K562 (cell line): ENCODE data around the gene HMCES.

Experiments used
- EGR1 ChIP-seq: fragments of 450-650 bp; conservative IDR thresholded peaks from 2 replicates; pipeline ENCODE4 v1.6.1; 2017; ENCODE audit warnings: mild to moderate bottlenecking
- EP300 ChIP-seq: IDR thresholded peaks from 2 replicates; pipeline ENCODE4 v1.6.1; 2012; ENCODE audit warnings: low read length, improper control_type of control experiment
- EZH2 ChIP-seq: IDR thresholded peaks from 2 replicates; pipeline ENCODE4 v1.6.1; 2012; ENCODE audit warnings: low read depth, mild to moderate bottlenecking, inconsistent platforms, low read length, borderline replicate concordance
- ZKSCAN1 ChIP-seq: fragments of 150-350 bp; IDR thresholded peaks from 2 replicates; pipeline ENCODE4 v1.6.1; 2016; ENCODE audit warnings: low read depth, low read length
- TF ChIP-seq, protein P1 (sequence below), 3 experiments: IDR thresholded peaks in 2 of 3; conservative IDR thresholded peaks in 1 of 3; 2 replicates each; pipeline ENCODE4 v1.5.1; 2011 to 2012; ENCODE audit warnings: low read length in 3 of 3, mild to moderate bottlenecking in 3 of 3, control low read depth in 2 of 3, improper control_type of control experiment in 1 of 3, inconsistent platforms in 1 of 3, low read depth in 1 of 3, mixed read lengths in 1 of 3, moderate library complexity in 1 of 3; ENCODE audit not compliant: insufficient read depth in 2 of 3
- TF ChIP-seq, protein P2 (sequence below): fragments of 450-650 bp; IDR thresholded peaks from 2 replicates; pipeline ENCODE4 v1.6.1; 2018; ENCODE audit not compliant: partially characterized antibody
- TF ChIP-seq, protein P3 (sequence below): fragments of 450-650 bp; conservative IDR thresholded peaks from 2 replicates; pipeline ENCODE4 v1.6.1; 2016; ENCODE audit warnings: missing genetic modification characterization, low read depth, mild to moderate bottlenecking, missing compliant biosample characterization, moderate library complexity
- TF ChIP-seq, protein P4 (sequence below), 2 experiments: fragments of 450-650 bp in 1 of 2; sonication (generic) in 1 of 2; formaldehyde crosslinking in 1 of 2; IDR thresholded peaks in 1 of 2; conservative IDR thresholded peaks in 1 of 2; 2 replicates each; pipeline versions ENCODE4 v1.6.1 to v1.8.1; 2016 to 2023; ENCODE audit warnings: mild to moderate bottlenecking in 2 of 2, moderate library complexity in 2 of 2, inconsistent platforms in 1 of 2, missing genetic modification reagents in 1 of 2

DNA sequence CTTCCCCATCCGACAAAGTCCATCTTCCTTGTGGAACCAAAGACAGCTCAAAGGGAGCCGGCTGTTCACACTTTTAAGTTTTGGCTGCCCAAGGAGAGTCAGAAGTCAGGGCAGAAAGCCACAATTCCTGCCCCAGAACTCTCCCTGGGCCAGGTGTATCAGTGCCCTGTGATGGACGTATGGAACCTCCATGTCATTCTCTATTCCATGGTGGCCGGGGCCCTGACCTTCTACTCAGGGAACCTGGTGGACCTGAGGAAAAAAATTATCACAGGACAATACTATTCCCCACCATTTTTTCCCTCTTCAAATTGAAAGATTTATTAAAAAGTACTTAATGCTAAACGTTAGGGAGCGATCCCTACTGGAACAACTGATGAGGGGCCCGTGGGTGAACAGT is 66.6 kb downstream of the HMCES start:
- TF ChIP-seq, protein P1, sequence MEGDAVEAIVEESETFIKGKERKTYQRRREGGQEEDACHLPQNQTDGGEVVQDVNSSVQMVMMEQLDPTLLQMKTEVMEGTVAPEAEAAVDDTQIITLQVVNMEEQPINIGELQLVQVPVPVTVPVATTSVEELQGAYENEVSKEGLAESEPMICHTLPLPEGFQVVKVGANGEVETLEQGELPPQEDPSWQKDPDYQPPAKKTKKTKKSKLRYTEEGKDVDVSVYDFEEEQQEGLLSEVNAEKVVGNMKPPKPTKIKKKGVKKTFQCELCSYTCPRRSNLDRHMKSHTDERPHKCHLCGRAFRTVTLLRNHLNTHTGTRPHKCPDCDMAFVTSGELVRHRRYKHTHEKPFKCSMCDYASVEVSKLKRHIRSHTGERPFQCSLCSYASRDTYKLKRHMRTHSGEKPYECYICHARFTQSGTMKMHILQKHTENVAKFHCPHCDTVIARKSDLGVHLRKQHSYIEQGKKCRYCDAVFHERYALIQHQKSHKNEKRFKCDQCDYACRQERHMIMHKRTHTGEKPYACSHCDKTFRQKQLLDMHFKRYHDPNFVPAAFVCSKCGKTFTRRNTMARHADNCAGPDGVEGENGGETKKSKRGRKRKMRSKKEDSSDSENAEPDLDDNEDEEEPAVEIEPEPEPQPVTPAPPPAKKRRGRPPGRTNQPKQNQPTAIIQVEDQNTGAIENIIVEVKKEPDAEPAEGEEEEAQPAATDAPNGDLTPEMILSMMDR (IDR thresholded peaks at IDR 0.05 in 2 of 3, conservative IDR thresholded peaks at IDR 0.05 in 1 of 3; ENCODE audit: insufficient read depth in 2 of 3, low read depth in 1 of 3, low read length in 3 of 3), result no peak
- no peak for TF ChIP-seq EGR1
- no peak for TF ChIP-seq ZKSCAN1
- TF ChIP-seq, protein P2, sequence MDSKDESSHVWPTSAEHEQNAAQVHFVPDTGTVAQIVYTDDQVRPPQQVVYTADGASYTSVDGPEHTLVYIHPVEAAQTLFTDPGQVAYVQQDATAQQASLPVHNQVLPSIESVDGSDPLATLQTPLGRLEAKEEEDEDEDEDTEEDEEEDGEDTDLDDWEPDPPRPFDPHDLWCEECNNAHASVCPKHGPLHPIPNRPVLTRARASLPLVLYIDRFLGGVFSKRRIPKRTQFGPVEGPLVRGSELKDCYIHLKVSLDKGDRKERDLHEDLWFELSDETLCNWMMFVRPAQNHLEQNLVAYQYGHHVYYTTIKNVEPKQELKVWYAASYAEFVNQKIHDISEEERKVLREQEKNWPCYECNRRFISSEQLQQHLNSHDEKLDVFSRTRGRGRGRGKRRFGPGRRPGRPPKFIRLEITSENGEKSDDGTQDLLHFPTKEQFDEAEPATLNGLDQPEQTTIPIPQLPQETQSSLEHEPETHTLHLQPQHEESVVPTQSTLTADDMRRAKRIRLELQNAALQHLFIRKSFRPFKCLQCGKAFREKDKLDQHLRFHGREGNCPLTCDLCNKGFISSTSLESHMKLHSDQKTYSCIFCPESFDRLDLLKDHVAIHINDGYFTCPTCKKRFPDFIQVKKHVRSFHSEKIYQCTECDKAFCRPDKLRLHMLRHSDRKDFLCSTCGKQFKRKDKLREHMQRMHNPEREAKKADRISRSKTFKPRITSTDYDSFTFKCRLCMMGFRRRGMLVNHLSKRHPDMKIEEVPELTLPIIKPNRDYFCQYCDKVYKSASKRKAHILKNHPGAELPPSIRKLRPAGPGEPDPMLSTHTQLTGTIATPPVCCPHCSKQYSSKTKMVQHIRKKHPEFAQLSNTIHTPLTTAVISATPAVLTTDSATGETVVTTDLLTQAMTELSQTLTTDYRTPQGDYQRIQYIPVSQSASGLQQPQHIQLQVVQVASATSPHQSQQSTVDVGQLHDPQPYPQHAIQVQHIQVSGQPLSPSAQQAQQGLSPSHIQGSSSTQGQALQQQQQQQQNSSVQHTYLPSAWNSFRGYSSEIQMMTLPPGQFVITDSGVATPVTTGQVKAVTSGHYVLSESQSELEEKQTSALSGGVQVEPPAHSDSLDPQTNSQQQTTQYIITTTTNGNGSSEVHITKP, result no peak
- TF ChIP-seq EZH2, result no peak
- TF ChIP-seq, protein P3, sequence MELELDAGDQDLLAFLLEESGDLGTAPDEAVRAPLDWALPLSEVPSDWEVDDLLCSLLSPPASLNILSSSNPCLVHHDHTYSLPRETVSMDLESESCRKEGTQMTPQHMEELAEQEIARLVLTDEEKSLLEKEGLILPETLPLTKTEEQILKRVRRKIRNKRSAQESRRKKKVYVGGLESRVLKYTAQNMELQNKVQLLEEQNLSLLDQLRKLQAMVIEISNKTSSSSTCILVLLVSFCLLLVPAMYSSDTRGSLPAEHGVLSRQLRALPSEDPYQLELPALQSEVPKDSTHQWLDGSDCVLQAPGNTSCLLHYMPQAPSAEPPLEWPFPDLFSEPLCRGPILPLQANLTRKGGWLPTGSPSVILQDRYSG (tag), result no peak
- TF ChIP-seq EP300, result no peak
- TF ChIP-seq, protein P4, sequence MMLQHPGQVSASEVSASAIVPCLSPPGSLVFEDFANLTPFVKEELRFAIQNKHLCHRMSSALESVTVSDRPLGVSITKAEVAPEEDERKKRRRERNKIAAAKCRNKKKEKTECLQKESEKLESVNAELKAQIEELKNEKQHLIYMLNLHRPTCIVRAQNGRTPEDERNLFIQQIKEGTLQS (IDR thresholded peaks at IDR 0.05), result no peak
- TF ChIP-seq, protein P4 (CRISPR knock-in tag; conservative IDR thresholded peaks at IDR 0.05), result no peak
